ENCODE measurements around the gene QPCT.

QPCT gene

GRCh38 chr2:37325625-37326071 is 18.8 kb upstream of the QPCT start:
- Histone ChIP-seq H3K4me3 (ENCODE audit: low read length) (peak overlapping the region; percentile 97), H3K36me3 (ENCODE audit: control insufficient read depth, insufficient read depth, low read length, severe bottlenecking) (no peaks in the 10 kb centered on the region), H3K27me3 (replicated peaks; ENCODE audit: control insufficient read depth, insufficient read depth, low read length) (no peaks in the 10 kb centered on the region), H3K9ac (ENCODE audit: low read length) (peak overlapping the region; percentile 95), H3K4me1 (ENCODE audit: control insufficient read depth, insufficient read depth, low read length) (peaks cover 35% of the 10 kb centered on the region), H3K9me3 (ENCODE audit: control insufficient read depth, low read length) (no peaks in the 10 kb centered on the region)
- DNase-seq (ENCODE audit: low read depth): no peak

GRCh38 chr2:37326285-37326684 is 18.1 kb upstream of the QPCT start:
- Histone ChIP-seq H3K27me3 (replicated peaks; ENCODE audit: control insufficient read depth, insufficient read depth, low read length) (no peaks in the 10 kb centered on the region), H3K4me1 (ENCODE audit: control insufficient read depth, insufficient read depth, low read length) (peaks cover 34% of the 10 kb centered on the region), H3K36me3 (ENCODE audit: control insufficient read depth, insufficient read depth, low read length, severe bottlenecking) (no peaks in the 10 kb centered on the region), H3K4me3 (ENCODE audit: low read length) (peak overlapping the region; percentile 97), H3K9ac (ENCODE audit: low read length) (peak overlapping the region; percentile 95), H3K9me3 (ENCODE audit: control insufficient read depth, low read length) (no peaks in the 10 kb centered on the region)
- DNase-seq (ENCODE audit: low read depth): peak; percentile 94

- Histone ChIP-seq H3K9me3 (ENCODE audit: control insufficient read depth, low read length) (no peaks in the 10 kb centered on the region), H3K9ac (ENCODE audit: low read length) (peak overlapping the region; percentile 95), H3K4me1 (ENCODE audit: control insufficient read depth, insufficient read depth, low read length) (peaks cover 26% of the 10 kb centered on the region), H3K27me3 (replicated peaks; ENCODE audit: control insufficient read depth, insufficient read depth, low read length) (no peaks in the 10 kb centered on the region), H3K36me3 (ENCODE audit: control insufficient read depth, insufficient read depth, low read length, severe bottlenecking) (no peaks in the 10 kb centered on the region), H3K4me3 (ENCODE audit: low read length) (peak overlapping the region; percentile 97)
- no peak for DNase-seq (ENCODE audit: low read depth)
Observed at GRCh38 chr2:37326866-37327634, 17.4 kb upstream of the QPCT start.

GRCh38 chr2:37330681-37331080 is 13.7 kb upstream of the QPCT start:
- H3K4me3 ChIP-seq (ENCODE audit: low read length): no peak overlapping the region
- no peaks in the 10 kb centered on the region for H3K9me3 ChIP-seq (ENCODE audit: control insufficient read depth, low read length)
- peaks cover 14% of the 10 kb centered on the region for H3K4me1 ChIP-seq (ENCODE audit: control insufficient read depth, insufficient read depth, low read length)
- no peak overlapping the region for H3K9ac ChIP-seq (ENCODE audit: low read length)
- H3K36me3 ChIP-seq (ENCODE audit: control insufficient read depth, insufficient read depth, low read length, severe bottlenecking): no peaks in the 10 kb centered on the region
- no peak for DNase-seq (ENCODE audit: low read depth)
- H3K27me3 ChIP-seq (replicated peaks; ENCODE audit: control insufficient read depth, insufficient read depth, low read length): no peaks in the 10 kb centered on the region

- Histone ChIP-seq H3K9ac (ENCODE audit: low read length) (no peak overlapping the region), H3K36me3 (ENCODE audit: control insufficient read depth, insufficient read depth, low read length, severe bottlenecking) (no peaks in the 10 kb centered on the region), H3K9me3 (ENCODE audit: control insufficient read depth, low read length) (no peaks in the 10 kb centered on the region), H3K4me1 (ENCODE audit: control insufficient read depth, insufficient read depth, low read length) (peaks cover under 1% of the 10 kb centered on the region), H3K27me3 (replicated peaks; ENCODE audit: control insufficient read depth, insufficient read depth, low read length) (no peaks in the 10 kb centered on the region), H3K4me3 (ENCODE audit: low read length) (no peak overlapping the region)
- no peak for DNase-seq (ENCODE audit: low read depth)
Observed at GRCh38 chr2:37332560-37332959, 11.9 kb upstream of the QPCT start.

GRCh38 chr2:37333256-37333655 is 11.2 kb upstream of the QPCT start:
- H3K4me3 ChIP-seq (ENCODE audit: low read length): no peak overlapping the region
- no peaks in the 10 kb centered on the region for H3K4me1 ChIP-seq (ENCODE audit: control insufficient read depth, insufficient read depth, low read length)
- H3K36me3 ChIP-seq (ENCODE audit: control insufficient read depth, insufficient read depth, low read length, severe bottlenecking): no peaks in the 10 kb centered on the region
- no peak for DNase-seq (ENCODE audit: low read depth)
- H3K9ac ChIP-seq (ENCODE audit: low read length): no peak overlapping the region
- no peaks in the 10 kb centered on the region for H3K9me3 ChIP-seq (ENCODE audit: control insufficient read depth, low read length)
- no peaks in the 10 kb centered on the region for H3K27me3 ChIP-seq (replicated peaks; ENCODE audit: control insufficient read depth, insufficient read depth, low read length)

GRCh38 chr2:37335604-37336003 is 8.8 kb upstream of the QPCT start:
- DNase-seq (ENCODE audit: low read depth): no peak
- Histone ChIP-seq H3K27me3 (replicated peaks; ENCODE audit: control insufficient read depth, insufficient read depth, low read length) (no peaks in the 10 kb centered on the region), H3K9ac (ENCODE audit: low read length) (no peak overlapping the region), H3K9me3 (ENCODE audit: control insufficient read depth, low read length) (no peaks in the 10 kb centered on the region), H3K4me1 (ENCODE audit: control insufficient read depth, insufficient read depth, low read length) (no peaks in the 10 kb centered on the region), H3K36me3 (ENCODE audit: control insufficient read depth, insufficient read depth, low read length, severe bottlenecking) (no peaks in the 10 kb centered on the region), H3K4me3 (ENCODE audit: low read length) (no peak overlapping the region)

- Histone ChIP-seq H3K4me1 (ENCODE audit: control insufficient read depth, insufficient read depth, low read length) (no peaks in the 10 kb centered on the region), H3K9me3 (ENCODE audit: control insufficient read depth, low read length) (no peaks in the 10 kb centered on the region), H3K4me3 (ENCODE audit: low read length) (no peak overlapping the region), H3K27me3 (replicated peaks; ENCODE audit: control insufficient read depth, insufficient read depth, low read length) (no peaks in the 10 kb centered on the region), H3K36me3 (ENCODE audit: control insufficient read depth, insufficient read depth, low read length, severe bottlenecking) (no peaks in the 10 kb centered on the region), H3K9ac (ENCODE audit: low read length) (no peak overlapping the region)
- no peak for DNase-seq (ENCODE audit: low read depth)
Observed at GRCh38 chr2:37337620-37338280, 6.7 kb upstream of the QPCT start.

- no peaks in the 10 kb centered on the region for H3K9me3 ChIP-seq (ENCODE audit: control insufficient read depth, low read length)
- H3K4me3 ChIP-seq (ENCODE audit: low read length): no peak overlapping the region
- no peak for DNase-seq (ENCODE audit: low read depth)
- no peak overlapping the region for H3K9ac ChIP-seq (ENCODE audit: low read length)
- peaks cover 5% of the 10 kb centered on the region for H3K4me1 ChIP-seq (ENCODE audit: control insufficient read depth, insufficient read depth, low read length)
- H3K36me3 ChIP-seq (ENCODE audit: control insufficient read depth, insufficient read depth, low read length, severe bottlenecking): no peaks in the 10 kb centered on the region
- H3K27me3 ChIP-seq (replicated peaks; ENCODE audit: control insufficient read depth, insufficient read depth, low read length): no peaks in the 10 kb centered on the region
Observed at GRCh38 chr2:37338933-37339332, 5.5 kb upstream of the QPCT start.

- H3K36me3 ChIP-seq (ENCODE audit: control insufficient read depth, insufficient read depth, low read length, severe bottlenecking): no peaks in the 10 kb centered on the region
- peaks cover 12% of the 10 kb centered on the region for H3K4me1 ChIP-seq (ENCODE audit: control insufficient read depth, insufficient read depth, low read length)
- no peak for DNase-seq (ENCODE audit: low read depth)
- no peak overlapping the region for H3K4me3 ChIP-seq (ENCODE audit: low read length)
- H3K9me3 ChIP-seq (ENCODE audit: control insufficient read depth, low read length): no peaks in the 10 kb centered on the region
- H3K27me3 ChIP-seq (replicated peaks; ENCODE audit: control insufficient read depth, insufficient read depth, low read length): no peaks in the 10 kb centered on the region
- H3K9ac ChIP-seq (ENCODE audit: low read length): no peak overlapping the region
Observed at GRCh38 chr2:37340637-37341036, 3.8 kb upstream of the QPCT start.

GRCh38 chr2:37342591-37343220 is 1.7 kb upstream of the QPCT start:
- Histone ChIP-seq H3K4me3 (ENCODE audit: low read length) (no peak overlapping the region), H3K36me3 (ENCODE audit: control insufficient read depth, insufficient read depth, low read length, severe bottlenecking) (no peaks in the 10 kb centered on the region), H3K9ac (ENCODE audit: low read length) (no peak overlapping the region), H3K9me3 (ENCODE audit: control insufficient read depth, low read length) (no peaks in the 10 kb centered on the region), H3K27me3 (replicated peaks; ENCODE audit: control insufficient read depth, insufficient read depth, low read length) (no peaks in the 10 kb centered on the region), H3K4me1 (ENCODE audit: control insufficient read depth, insufficient read depth, low read length) (peaks cover 15% of the 10 kb centered on the region)
- DNase-seq (ENCODE audit: low read depth): no peak

All from adipocyte (in vitro differentiated cells).